Liver (tissue), 9 donors: ENCODE data around the gene CYP4F22. TPM values are rescaled to one million over a fixed set of nuclear protein-coding genes. Genes with fewer than 3 reads are reported as not detected.

ENCODE experiments used
- DNase-seq: peaks from one replicate; pipeline ENCODE4 v3.0.0-alpha.2; 2017; ENCODE audit warnings: low spot score
- H3K27ac ChIP-seq, 2 donors: one replicate each; pipeline ENCODE4 v1.7.0; 2013; ENCODE audit warnings: inconsistent platforms in 2 of 2, low read length in 2 of 2, control low read depth in 1 of 2, low read depth in 1 of 2, mild to moderate bottlenecking in 1 of 2
- H3K27me3 ChIP-seq, 4 donors: one replicate each; pipeline versions ENCODE4 v1.6.1 to v1.7.0; 2013; ENCODE audit warnings: low read length in 3 of 4, inconsistent platforms in 1 of 4, mild to moderate bottlenecking in 1 of 4, moderate library complexity in 1 of 4; ENCODE audit not compliant: control insufficient read depth in 4 of 4, insufficient read depth in 4 of 4
- H3K36me3 ChIP-seq, 4 donors: one replicate each; pipeline versions ENCODE4 v1.6.1 to v1.7.0; 2013; ENCODE audit warnings: low read length in 3 of 4, mild to moderate bottlenecking in 3 of 4, low read depth in 1 of 4, moderate library complexity in 1 of 4; ENCODE audit not compliant: control insufficient read depth in 4 of 4, insufficient read depth in 3 of 4
- H3K4me1 ChIP-seq, 4 donors: one replicate each; pipeline versions ENCODE4 v1.6.1 to v1.7.0; 2013; ENCODE audit warnings: low read length in 3 of 4, mild to moderate bottlenecking in 3 of 4, moderate library complexity in 1 of 4; ENCODE audit not compliant: control insufficient read depth in 4 of 4, insufficient read depth in 4 of 4
- H3K4me3 ChIP-seq, 3 donors: one replicate each; pipeline versions ENCODE4 v1.6.1 to v1.7.0; 2013; ENCODE audit warnings: low read length in 3 of 3, control low read depth in 1 of 3, low read depth in 1 of 3, mild to moderate bottlenecking in 1 of 3
- H3K9ac ChIP-seq, 2 donors: one replicate each; pipeline ENCODE4 v1.7.0; 2013; ENCODE audit warnings: low read length in 2 of 2, mild to moderate bottlenecking in 2 of 2, moderate library complexity in 2 of 2, control low read depth in 1 of 2, low read depth in 1 of 2
- H3K9me3 ChIP-seq, 4 donors: one replicate each; pipeline versions ENCODE4 v1.6.1 to v1.7.0; 2013; ENCODE audit warnings: low read length in 3 of 4; ENCODE audit not compliant: control insufficient read depth in 4 of 4
- ATF3 ChIP-seq: IDR thresholded peaks from 2 replicates; pipeline ENCODE4 v1.6.1; 2016; ENCODE audit warnings: antibody characterized with exemption
- CTCF ChIP-seq: fragments of 150-350 bp; IDR thresholded peaks from 2 replicates; pipeline ENCODE4 v1.5.1; 2017; ENCODE audit warnings: improper control_type of control experiment, low read depth, low read length; ENCODE audit not compliant: missing input control
- EGR1 ChIP-seq, 2 donors: IDR thresholded peaks; 2 replicates each; pipeline ENCODE4 v1.6.1; 2016 to 2018; ENCODE audit warnings: antibody characterized with exemption in 2 of 2, low read depth in 2 of 2
- FOXA1 ChIP-seq: IDR thresholded peaks from 2 replicates; pipeline ENCODE4 v1.6.1; 2016; ENCODE audit warnings: antibody characterized with exemption
- FOXA2 ChIP-seq: IDR thresholded peaks from 2 replicates; pipeline ENCODE4 v1.6.1; 2016; ENCODE audit warnings: antibody characterized with exemption
- GABPA ChIP-seq, 2 donors: IDR thresholded peaks in 1 of 2; conservative IDR thresholded peaks in 1 of 2; 2 replicates each; pipeline ENCODE4 v1.6.1; 2016; ENCODE audit warnings: antibody characterized with exemption in 2 of 2, mild to moderate bottlenecking in 1 of 2, moderate library complexity in 1 of 2
- HNF4A ChIP-seq, 2 donors: conservative IDR thresholded peaks; 2 replicates each; pipeline ENCODE4 v1.6.1; 2016; ENCODE audit warnings: antibody characterized with exemption in 2 of 2, mild to moderate bottlenecking in 2 of 2
- HNF4G ChIP-seq: IDR thresholded peaks from 2 replicates; pipeline ENCODE4 v1.6.1; 2016; ENCODE audit warnings: antibody characterized with exemption
- JUND ChIP-seq, 2 donors: IDR thresholded peaks; 2 replicates each; pipeline ENCODE4 v1.6.1; 2016; ENCODE audit warnings: antibody characterized with exemption in 2 of 2
- MAX ChIP-seq: IDR thresholded peaks from 2 replicates; pipeline ENCODE4 v1.6.1; 2016; ENCODE audit warnings: antibody characterized with exemption
- NR2F2 ChIP-seq: IDR thresholded peaks from 2 replicates; pipeline ENCODE4 v1.6.1; 2016; ENCODE audit warnings: antibody characterized with exemption
- RAD21 ChIP-seq, 2 donors: IDR thresholded peaks; 2 replicates each; pipeline ENCODE4 v1.6.1; 2016; ENCODE audit warnings: antibody characterized with exemption in 2 of 2, mild to moderate bottlenecking in 2 of 2
- RXRA ChIP-seq, 2 donors: IDR thresholded peaks; 2 replicates each; pipeline ENCODE4 v1.6.1; 2017 to 2018; ENCODE audit warnings: antibody characterized with exemption in 2 of 2, mild to moderate bottlenecking in 1 of 2
- SP1 ChIP-seq: IDR thresholded peaks from 2 replicates; pipeline ENCODE4 v1.6.1; 2018; ENCODE audit warnings: antibody characterized with exemption, mild to moderate bottlenecking
- TAF1 ChIP-seq: conservative IDR thresholded peaks from 2 replicates; pipeline ENCODE4 v1.6.1; 2016; ENCODE audit warnings: antibody characterized with exemption, mild to moderate bottlenecking
- YY1 ChIP-seq: IDR thresholded peaks from 2 replicates; pipeline ENCODE4 v1.6.1; 2016; ENCODE audit warnings: antibody characterized with exemption, mild to moderate bottlenecking
- WGBS: extraction: QIAGEN DNeasy Blood & Tissue Kit; methylation state at CpG from one replicate; pipeline ENCODE4 v1.1.7; 2013; 5-methylcytosine and 5-hydroxymethylcytosine counted together
- polyA plus RNA-seq, 2 donors: library from polyadenylated mRNA; stranded (reverse) in 1 of 2; unstranded in 1 of 2; fragments of 200-250 nt in 1 of 2; fragments of >200 nt in 1 of 2; fragmentation: Nextera tagmentation in 1 of 2; extraction: Ambion mirVana in 1 of 2; gene quantifications; one replicate each; pipeline versions ENCODE4 v1.2.1 to v1.2.3, GENCODE V29; 2013 to 2015
- total RNA-seq, 2 donors: library from RNA; depleted of rRNA; stranded (reverse); fragments of >200 nt; gene quantifications; one replicate each; pipeline ENCODE4 v1.2.3, GENCODE V29; 2014
- TF ChIP-seq, protein P1 (sequence below): IDR thresholded peaks from 2 replicates; pipeline ENCODE4 v1.6.1; 2016; ENCODE audit warnings: antibody characterized with exemption, mild to moderate bottlenecking
- TF ChIP-seq, protein P2 (sequence below): IDR thresholded peaks from 2 replicates; pipeline ENCODE4 v1.6.1; 2016; ENCODE audit warnings: antibody characterized with exemption
- donor health status: healthy.
- donor health status: healthy.
- donor health status: healthy.
- donor health status: healthy.
- donor health status: healthy.

CYP4F22 gene
- total and polyA plus RNA-seq, 4 donors, result 0.42 to 3.9 (median 1.9) TPM

DNA sequence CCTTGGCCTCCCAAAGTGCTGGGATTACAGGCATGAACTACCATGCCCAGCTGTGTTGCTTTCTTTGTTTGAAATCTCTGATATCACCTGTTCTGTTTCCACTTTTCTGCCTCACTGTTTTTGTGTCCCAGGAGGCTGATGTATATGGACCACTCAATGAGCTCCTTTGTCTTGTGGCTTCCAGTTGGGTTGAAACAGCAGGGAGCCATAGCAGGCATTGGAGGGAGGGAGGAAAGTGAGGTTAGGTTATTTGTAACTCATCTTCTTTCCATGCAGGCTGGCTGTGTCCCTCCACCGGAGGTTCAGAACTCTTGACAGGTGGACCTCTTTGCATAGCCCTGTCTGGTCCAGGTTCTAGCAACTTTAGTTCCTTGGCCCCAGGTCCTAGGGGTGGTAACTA, 6.1 kb upstream of the CYP4F22 start:
- Histone ChIP-seq H3K4me3 (no peak overlapping the region), H3K27ac (no peak overlapping the region), H3K4me1 (peaks cover 4 to 24% (median 15%) of the 10 kb centered on the region in 4 donors), H3K9me3 (no peaks in the 10 kb centered on the region), H3K27me3 (no peaks in the 10 kb centered on the region), H3K36me3 (no peaks in the 10 kb centered on the region), H3K9ac (no peak overlapping the region)
- WGBS, result 68% methylated on average over 1 of the region's 1 CpG
- no peak for DNase-seq
- TF ChIP-seq JUND (IDR thresholded peaks at IDR 0.05) (no peak), FOXA1 (no peak), YY1 (no peak), FOXA2 (no peak), NR2F2 (no peak), RAD21 (IDR thresholded peaks at IDR 0.05) (no peak), GABPA (IDR thresholded peaks at IDR 0.05 in 1 of 2, conservative IDR thresholded peaks at IDR 0.05 in 1 of 2) (no peak), MAX (no peak), TAF1 (no peak)
- TF ChIP-seq, protein P1, sequence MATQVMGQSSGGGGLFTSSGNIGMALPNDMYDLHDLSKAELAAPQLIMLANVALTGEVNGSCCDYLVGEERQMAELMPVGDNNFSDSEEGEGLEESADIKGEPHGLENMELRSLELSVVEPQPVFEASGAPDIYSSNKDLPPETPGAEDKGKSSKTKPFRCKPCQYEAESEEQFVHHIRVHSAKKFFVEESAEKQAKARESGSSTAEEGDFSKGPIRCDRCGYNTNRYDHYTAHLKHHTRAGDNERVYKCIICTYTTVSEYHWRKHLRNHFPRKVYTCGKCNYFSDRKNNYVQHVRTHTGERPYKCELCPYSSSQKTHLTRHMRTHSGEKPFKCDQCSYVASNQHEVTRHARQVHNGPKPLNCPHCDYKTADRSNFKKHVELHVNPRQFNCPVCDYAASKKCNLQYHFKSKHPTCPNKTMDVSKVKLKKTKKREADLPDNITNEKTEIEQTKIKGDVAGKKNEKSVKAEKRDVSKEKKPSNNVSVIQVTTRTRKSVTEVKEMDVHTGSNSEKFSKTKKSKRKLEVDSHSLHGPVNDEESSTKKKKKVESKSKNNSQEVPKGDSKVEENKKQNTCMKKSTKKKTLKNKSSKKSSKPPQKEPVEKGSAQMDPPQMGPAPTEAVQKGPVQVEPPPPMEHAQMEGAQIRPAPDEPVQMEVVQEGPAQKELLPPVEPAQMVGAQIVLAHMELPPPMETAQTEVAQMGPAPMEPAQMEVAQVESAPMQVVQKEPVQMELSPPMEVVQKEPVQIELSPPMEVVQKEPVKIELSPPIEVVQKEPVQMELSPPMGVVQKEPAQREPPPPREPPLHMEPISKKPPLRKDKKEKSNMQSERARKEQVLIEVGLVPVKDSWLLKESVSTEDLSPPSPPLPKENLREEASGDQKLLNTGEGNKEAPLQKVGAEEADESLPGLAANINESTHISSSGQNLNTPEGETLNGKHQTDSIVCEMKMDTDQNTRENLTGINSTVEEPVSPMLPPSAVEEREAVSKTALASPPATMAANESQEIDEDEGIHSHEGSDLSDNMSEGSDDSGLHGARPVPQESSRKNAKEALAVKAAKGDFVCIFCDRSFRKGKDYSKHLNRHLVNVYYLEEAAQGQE, result no peak
- TF ChIP-seq, protein P2, sequence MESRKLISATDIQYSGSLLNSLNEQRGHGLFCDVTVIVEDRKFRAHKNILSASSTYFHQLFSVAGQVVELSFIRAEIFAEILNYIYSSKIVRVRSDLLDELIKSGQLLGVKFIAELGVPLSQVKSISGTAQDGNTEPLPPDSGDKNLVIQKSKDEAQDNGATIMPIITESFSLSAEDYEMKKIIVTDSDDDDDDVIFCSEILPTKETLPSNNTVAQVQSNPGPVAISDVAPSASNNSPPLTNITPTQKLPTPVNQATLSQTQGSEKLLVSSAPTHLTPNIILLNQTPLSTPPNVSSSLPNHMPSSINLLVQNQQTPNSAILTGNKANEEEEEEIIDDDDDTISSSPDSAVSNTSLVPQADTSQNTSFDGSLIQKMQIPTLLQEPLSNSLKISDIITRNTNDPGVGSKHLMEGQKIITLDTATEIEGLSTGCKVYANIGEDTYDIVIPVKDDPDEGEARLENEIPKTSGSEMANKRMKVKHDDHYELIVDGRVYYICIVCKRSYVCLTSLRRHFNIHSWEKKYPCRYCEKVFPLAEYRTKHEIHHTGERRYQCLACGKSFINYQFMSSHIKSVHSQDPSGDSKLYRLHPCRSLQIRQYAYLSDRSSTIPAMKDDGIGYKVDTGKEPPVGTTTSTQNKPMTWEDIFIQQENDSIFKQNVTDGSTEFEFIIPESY, result no peak

DNA sequence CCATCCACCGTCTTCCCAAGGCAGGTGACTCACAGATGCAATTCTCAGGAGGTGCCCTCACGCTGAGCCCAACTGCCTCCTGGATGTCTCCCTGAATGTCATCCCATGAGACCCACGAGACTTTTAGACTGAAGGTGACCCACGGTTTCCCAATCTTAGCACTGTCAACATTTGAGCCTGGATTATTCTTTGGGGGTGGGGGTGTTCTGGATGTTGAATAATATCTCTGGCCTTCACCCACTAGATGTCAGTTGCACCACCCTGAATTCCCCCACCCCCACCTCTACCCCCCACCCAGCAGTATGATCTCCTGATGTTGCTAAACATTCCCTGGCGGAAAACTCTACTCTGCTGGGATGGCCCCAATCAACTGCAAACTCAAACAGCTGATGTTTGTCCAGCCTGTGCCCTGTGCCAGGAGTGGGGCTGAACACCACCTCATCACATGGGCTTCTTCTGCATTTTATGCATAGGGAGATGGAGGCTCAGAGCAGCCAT, 2.2 kb upstream of the CYP4F22 start:
- no peaks in the 10 kb centered on the region for H3K27me3 ChIP-seq
- peak overlapping the region; percentile 76 to 90 for H3K27ac ChIP-seq
- 33% methylated on average over 5 of the region's 5 CpGs for WGBS
- peak; percentile 45 for DNase-seq
- H3K36me3 ChIP-seq, result no peaks in the 10 kb centered on the region
- no peaks in the 10 kb centered on the region for H3K9me3 ChIP-seq
- peak overlapping the region in 1 of 2 donors; percentile 93 for H3K9ac ChIP-seq
- peaks cover 4 to 31% (median 19%) of the 10 kb centered on the region in 4 donors for H3K4me1 ChIP-seq
- peak overlapping the region; percentile 27 to 62 (median 32) for H3K4me3 ChIP-seq
- TF ChIP-seq SP1 (peak; percentile 82), CTCF (no peak), EGR1 (IDR thresholded peaks at IDR 0.05; ENCODE audit: low read depth in 2 of 2) (peak in 1 of 2 donors; percentile 80), FOXA2 (peak; percentile 74), ATF3 (peak; percentile 63), MAX (peak; percentile 74), YY1 (peak; percentile 84), RAD21 (IDR thresholded peaks at IDR 0.05) (peak; percentile 36 to 58), GABPA (IDR thresholded peaks at IDR 0.05 in 1 of 2, conservative IDR thresholded peaks at IDR 0.05 in 1 of 2) (peak in 1 of 2 donors; percentile 13), NR2F2 (peak; percentile 32), FOXA1 (peak; percentile 70), JUND (IDR thresholded peaks at IDR 0.05) (peak in 1 of 2 donors; percentile 72), TAF1 (peak; percentile 73), RXRA (IDR thresholded peaks at IDR 0.05) (peak; percentile 80 to 90), HNF4A (conservative IDR thresholded peaks at IDR 0.05) (peak; percentile 55 to 82), HNF4G (peak; percentile 22)
- TF ChIP-seq, protein P2, result peak; percentile 67
